Activated CD8-positive, alpha-beta memory T cell treated with anti-CD3 and anti-CD28 coated beads for 48 hours (primary cell): Measurements from ENCODE around the gene NLN.
"Not testable (repeated sequence)": the region's sequence is repeated elsewhere in the genome, so short reads cannot be mapped to it uniquely, and the experiment has no call there.

Source experiments
- DNase-seq, 3 experiments: peaks; one replicate each; pipeline ENCODE4 v3.0.0-alpha.2; 2020; ENCODE audit warnings: low read depth in 2 of 3, low spot score in 2 of 3

NLN gene

GRCh38 chr5:65730910-65731309 is 8.9 kb downstream of the NLN start:
- no peak for DNase-seq

GRCh38 chr5:65732046-65732445 is 10.0 kb downstream of the NLN start:
- DNase-seq: not testable (repeated sequence)

GRCh38 chr5:65734196-65734775 is 12.3 kb downstream of the NLN start:
- not testable (repeated sequence) for DNase-seq

GRCh38 chr5:65734921-65735320 is 12.9 kb downstream of the NLN start:
- no peak for DNase-seq

GRCh38 chr5:65736011-65736410 is 14.0 kb downstream of the NLN start:
- DNase-seq: no peak

- no peak for DNase-seq
Observed at GRCh38 chr5:65737842-65738241, 15.8 kb downstream of the NLN start.

- no peak for DNase-seq
Observed at GRCh38 chr5:65738305-65738704, 16.3 kb downstream of the NLN start.

GRCh38 chr5:65739162-65739561 is 17.2 kb downstream of the NLN start:
- no peak for DNase-seq

GRCh38 chr5:65742565-65743231 is 20.7 kb downstream of the NLN start:
- DNase-seq: no peak

- no peak for DNase-seq
Observed at GRCh38 chr5:65749221-65749844, 27.3 kb downstream of the NLN start.

- no peak for DNase-seq
Observed at GRCh38 chr5:65749956-65750355, 28.0 kb downstream of the NLN start.

- no peak for DNase-seq
Observed at GRCh38 chr5:65750938-65751337, 28.9 kb downstream of the NLN start.

- DNase-seq: no peak
Observed at GRCh38 chr5:65753189-65753588, 31.2 kb downstream of the NLN start.

- no peak for DNase-seq
Observed at GRCh38 chr5:65758546-65759144, 36.6 kb downstream of the NLN start.

- no peak for DNase-seq
Observed at GRCh38 chr5:65760504-65761275, 38.7 kb downstream of the NLN start.

- no peak for DNase-seq
Observed at GRCh38 chr5:65762234-65762633, 40.2 kb downstream of the NLN start.

- no peak for DNase-seq
Observed at GRCh38 chr5:65765582-65765981, 43.6 kb downstream of the NLN start.

- DNase-seq: no peak
Observed at GRCh38 chr5:65766175-65766574, 44.2 kb downstream of the NLN start.

- no peak for DNase-seq
Observed at GRCh38 chr5:65766781-65767180, 44.8 kb downstream of the NLN start.

- no peak for DNase-seq
Observed at GRCh38 chr5:65767565-65767964, 45.6 kb downstream of the NLN start.

- DNase-seq: no peak
Observed at GRCh38 chr5:65768723-65769346, 46.8 kb downstream of the NLN start.
